Measurements from ENCODE around the gene CC2D2B.

DNA sequence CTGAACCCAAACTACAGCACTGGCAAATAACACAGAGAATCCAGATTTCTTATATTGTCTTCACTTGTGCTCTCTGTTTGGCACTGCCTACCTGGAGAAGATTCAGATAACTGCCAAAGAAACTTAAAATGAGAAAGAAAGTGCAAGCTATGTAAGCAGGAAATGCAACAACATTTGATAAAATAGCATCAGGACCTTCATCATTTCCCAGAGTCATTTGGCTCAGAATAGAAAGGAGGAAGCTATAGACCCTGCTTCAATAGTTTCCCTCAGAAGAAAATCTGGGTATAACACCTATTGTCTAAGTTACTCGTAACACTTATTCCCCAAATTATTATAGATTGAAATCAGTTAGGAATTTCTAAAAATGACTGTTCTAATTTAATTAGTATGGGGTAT lies 56.2 kb downstream of the CC2D2B start:
- TF ChIP-seq CTCF (IDR thresholded peaks at IDR 0.05) (no peak), POLR2A (IDR thresholded peaks at IDR 0.05) (no peak)
